ENCODE measurements around the gene PANK4.

DNA sequence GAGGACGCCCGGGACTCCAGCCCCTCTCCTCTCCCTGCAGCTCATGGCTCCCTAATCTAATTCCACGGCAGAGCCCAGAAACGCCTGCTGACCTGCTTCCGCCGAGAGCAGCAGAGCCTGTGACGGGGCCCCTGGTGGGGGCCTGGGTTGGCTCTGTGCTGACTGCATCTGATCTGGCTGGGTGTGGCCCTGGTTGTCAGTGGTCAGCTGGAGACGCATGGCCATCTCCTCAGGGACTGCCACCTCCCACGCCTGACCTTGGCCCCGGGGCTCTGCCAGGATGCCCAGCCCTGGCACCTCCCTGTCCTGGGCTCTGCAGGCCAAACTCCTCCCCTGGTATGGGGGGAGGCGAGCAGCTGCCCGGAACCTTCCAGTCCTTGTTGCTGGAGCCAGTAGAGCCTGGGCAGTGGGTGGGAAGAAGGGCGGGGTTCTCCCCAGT lies 51.4 kb downstream of the PANK4 start:
- TF ChIP-seq RAD21 (IDR thresholded peaks at IDR 0.05; ENCODE audit: low read depth) = no peak
- TF ChIP-seq, protein P1, sequence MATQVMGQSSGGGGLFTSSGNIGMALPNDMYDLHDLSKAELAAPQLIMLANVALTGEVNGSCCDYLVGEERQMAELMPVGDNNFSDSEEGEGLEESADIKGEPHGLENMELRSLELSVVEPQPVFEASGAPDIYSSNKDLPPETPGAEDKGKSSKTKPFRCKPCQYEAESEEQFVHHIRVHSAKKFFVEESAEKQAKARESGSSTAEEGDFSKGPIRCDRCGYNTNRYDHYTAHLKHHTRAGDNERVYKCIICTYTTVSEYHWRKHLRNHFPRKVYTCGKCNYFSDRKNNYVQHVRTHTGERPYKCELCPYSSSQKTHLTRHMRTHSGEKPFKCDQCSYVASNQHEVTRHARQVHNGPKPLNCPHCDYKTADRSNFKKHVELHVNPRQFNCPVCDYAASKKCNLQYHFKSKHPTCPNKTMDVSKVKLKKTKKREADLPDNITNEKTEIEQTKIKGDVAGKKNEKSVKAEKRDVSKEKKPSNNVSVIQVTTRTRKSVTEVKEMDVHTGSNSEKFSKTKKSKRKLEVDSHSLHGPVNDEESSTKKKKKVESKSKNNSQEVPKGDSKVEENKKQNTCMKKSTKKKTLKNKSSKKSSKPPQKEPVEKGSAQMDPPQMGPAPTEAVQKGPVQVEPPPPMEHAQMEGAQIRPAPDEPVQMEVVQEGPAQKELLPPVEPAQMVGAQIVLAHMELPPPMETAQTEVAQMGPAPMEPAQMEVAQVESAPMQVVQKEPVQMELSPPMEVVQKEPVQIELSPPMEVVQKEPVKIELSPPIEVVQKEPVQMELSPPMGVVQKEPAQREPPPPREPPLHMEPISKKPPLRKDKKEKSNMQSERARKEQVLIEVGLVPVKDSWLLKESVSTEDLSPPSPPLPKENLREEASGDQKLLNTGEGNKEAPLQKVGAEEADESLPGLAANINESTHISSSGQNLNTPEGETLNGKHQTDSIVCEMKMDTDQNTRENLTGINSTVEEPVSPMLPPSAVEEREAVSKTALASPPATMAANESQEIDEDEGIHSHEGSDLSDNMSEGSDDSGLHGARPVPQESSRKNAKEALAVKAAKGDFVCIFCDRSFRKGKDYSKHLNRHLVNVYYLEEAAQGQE (IDR thresholded peaks at IDR 0.05; ENCODE audit: low read depth) = no peak
